ENCODE data around the gene RELA. TPM values are rescaled to one million over a fixed set of nuclear protein-coding genes. Genes with fewer than 3 reads are reported as not detected.
A peak's percentile ranks its signal among the peaks of the same experiment; 100 is the strongest.

Gene RELA
- total and polyA plus RNA-seq, 8 donors: 51.3 to 70.6 (median 58.8) TPM

DNA sequence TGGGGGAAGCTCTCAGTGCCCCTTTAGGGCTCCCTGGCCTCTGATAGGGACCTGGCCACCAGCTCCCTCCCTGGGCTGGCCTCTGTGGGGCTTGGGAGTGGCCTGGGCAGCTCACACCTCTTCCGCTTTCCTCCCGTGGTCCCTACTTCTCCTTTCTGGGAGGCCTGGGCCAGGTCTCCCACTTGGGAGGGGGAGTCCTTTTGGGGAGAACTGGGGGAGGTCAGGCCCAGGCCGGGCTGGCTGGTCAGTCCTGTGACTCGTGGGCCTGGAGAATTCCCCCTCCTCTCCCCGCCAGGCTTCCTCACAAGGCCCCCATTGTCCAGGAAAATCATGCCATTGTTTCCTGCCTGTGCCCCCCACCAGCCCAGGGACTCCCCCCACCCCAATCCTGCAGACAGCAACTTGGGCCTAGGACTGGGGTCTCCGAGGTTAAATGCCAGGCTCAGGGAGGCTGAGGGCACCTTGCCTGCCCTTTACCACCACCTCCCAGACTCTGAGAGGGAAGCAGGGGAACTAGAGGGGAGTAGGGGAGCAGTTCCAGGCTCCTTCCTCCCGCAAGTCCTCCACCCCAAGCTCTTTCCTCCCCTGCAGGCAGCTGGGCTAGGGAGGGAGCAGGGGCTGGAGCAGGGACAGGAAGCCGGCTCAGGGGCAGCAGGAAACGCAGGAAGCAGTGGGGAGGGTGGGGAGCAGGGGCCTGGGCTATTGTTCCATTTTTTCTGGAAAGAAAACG lies 51.5 kb downstream of the RELA start:
- TF ChIP-seq, protein P1, sequence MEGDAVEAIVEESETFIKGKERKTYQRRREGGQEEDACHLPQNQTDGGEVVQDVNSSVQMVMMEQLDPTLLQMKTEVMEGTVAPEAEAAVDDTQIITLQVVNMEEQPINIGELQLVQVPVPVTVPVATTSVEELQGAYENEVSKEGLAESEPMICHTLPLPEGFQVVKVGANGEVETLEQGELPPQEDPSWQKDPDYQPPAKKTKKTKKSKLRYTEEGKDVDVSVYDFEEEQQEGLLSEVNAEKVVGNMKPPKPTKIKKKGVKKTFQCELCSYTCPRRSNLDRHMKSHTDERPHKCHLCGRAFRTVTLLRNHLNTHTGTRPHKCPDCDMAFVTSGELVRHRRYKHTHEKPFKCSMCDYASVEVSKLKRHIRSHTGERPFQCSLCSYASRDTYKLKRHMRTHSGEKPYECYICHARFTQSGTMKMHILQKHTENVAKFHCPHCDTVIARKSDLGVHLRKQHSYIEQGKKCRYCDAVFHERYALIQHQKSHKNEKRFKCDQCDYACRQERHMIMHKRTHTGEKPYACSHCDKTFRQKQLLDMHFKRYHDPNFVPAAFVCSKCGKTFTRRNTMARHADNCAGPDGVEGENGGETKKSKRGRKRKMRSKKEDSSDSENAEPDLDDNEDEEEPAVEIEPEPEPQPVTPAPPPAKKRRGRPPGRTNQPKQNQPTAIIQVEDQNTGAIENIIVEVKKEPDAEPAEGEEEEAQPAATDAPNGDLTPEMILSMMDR (IDR thresholded peaks at IDR 0.05): no peak
- DNase-seq: peak in 3 of 4 donors; percentile 37 to 93 (median 85)
- Histone ChIP-seq H3K9me3 (no peaks in the 10 kb centered on the region), H3K27ac (peak overlapping the region; percentile 84 to 89), H3K36me3 (peaks cover 0 to 42% of the 10 kb centered on the region in 2 donors), H3K27me3 (no peaks in the 10 kb centered on the region), H3K4me1 (peaks cover 43 to 69% of the 10 kb centered on the region in 2 donors), H3K4me3 (peak overlapping the region; percentile 2 to 72)
- no peak for ATAC-seq
- intact Hi-C loops (cut with DNase I): no loop called here

- Histone ChIP-seq H3K4me3 (peak overlapping the region in 1 of 2 donors; percentile 72), H3K27ac (peak overlapping the region; percentile 84 to 89), H3K4me1 (peaks cover 43 to 68% of the 10 kb centered on the region in 2 donors), H3K27me3 (no peaks in the 10 kb centered on the region), H3K36me3 (peaks cover 0 to 50% of the 10 kb centered on the region in 2 donors), H3K9me3 (no peaks in the 10 kb centered on the region)
- ATAC-seq (no peak), DNase-seq (no peak)
- intact Hi-C loops (cut with DNase I): no loop called here
- TF ChIP-seq, protein P1 (IDR thresholded peaks at IDR 0.05): no peak
Measured at GRCh38 chr11:65610404-65610803, 52.3 kb downstream of the RELA start.

DNA sequence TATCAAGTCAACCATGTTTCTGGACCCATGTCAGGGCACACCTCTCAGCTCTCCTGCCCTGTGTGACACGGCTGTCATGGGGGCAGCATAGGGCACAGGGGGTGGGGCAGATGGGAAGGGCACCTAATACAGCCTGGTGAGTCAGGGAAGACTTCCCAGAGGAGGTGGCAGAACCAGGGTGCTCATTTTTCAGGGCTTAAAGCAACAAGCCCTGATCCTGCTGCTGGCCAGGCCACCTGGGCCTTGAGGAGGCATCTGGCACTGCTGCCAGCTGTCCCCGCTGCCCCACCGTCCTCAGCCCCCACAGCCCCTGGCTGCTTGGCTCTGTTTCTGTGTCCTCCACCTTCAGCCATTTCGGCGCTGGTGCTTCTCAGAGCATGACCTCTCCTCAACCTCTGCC lies 53.1 kb downstream of the RELA start:
- Histone ChIP-seq H3K27me3 (no peaks in the 10 kb centered on the region), H3K9me3 (no peaks in the 10 kb centered on the region), H3K27ac (peak overlapping the region in 1 of 2 donors; percentile 84), H3K36me3 (peaks cover 0 to 57% of the 10 kb centered on the region in 2 donors), H3K4me3 (peak overlapping the region in 1 of 2 donors; percentile 72), H3K4me1 (peaks cover 43 to 68% of the 10 kb centered on the region in 2 donors)
- intact Hi-C loops (cut with DNase I): no loop called here
- DNase-seq (no peak), ATAC-seq (no peak)
- TF ChIP-seq, protein P1 (IDR thresholded peaks at IDR 0.05): no peak

- intact Hi-C loops (cut with DNase I): no loop called here
- H3K9me3 ChIP-seq: no peaks in the 10 kb centered on the region
- H3K27ac ChIP-seq: peak overlapping the region in 1 of 2 donors; percentile 40
- TF ChIP-seq, protein P1 (IDR thresholded peaks at IDR 0.05): no peak
- DNase-seq (no peak), ATAC-seq (no peak)
- H3K27me3 ChIP-seq: no peaks in the 10 kb centered on the region
- H3K36me3 ChIP-seq: peaks cover 0 to 62% of the 10 kb centered on the region in 2 donors
- peak overlapping the region in 1 of 2 donors; percentile 72 for H3K4me3 ChIP-seq
- peaks cover 43 to 68% of the 10 kb centered on the region in 2 donors for H3K4me1 ChIP-seq
Measured at GRCh38 chr11:65609229-65609628, 53.5 kb downstream of the RELA start.

DNA sequence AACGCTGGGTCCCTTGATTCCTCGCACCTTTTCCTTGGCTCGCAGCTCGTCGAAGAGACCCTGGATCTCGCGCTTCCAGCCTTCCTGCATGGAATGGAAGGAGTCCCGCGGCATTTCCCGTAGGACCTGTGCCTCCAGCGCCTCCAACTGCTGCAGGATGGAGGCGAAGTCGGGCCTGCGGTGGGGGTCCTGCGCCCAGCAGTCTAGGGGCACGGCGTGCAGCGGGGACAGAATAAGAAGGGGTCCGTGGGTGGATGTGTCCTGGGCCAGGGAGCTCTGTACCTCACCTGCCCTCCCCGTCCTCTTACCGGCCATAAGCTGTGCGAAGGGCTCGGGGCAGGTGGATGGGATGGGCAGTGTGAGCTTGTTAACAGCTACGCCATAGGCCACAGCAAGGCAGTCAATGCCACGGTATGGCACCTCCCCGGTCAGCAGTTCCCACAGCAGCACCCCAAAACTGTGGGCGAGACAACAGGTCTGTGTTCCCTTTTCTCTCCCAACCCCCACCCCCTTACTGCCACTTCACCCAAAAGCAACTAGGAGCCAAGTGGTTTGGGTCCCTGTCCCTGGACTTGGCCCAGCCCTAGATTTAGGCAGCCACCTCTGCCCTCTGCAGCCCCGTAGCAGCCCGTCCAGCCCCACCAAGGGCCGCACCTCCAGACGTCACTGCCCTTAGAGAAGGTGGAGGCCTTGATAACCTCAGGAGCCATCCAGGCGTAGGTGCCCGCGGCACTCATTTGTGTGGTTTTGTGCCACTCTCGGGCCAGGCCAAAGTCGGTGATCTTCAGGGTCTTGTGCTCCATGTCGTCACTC lies 54.9 kb downstream of the RELA start:
- TF ChIP-seq, protein P1 (IDR thresholded peaks at IDR 0.05): no peak
- intact Hi-C loops (cut with DNase I): no loop called here
- ATAC-seq: no peak

More for the DNA sequence above, 54.9 kb downstream of the RELA start:
- no peak for DNase-seq
- Histone ChIP-seq H3K4me1 (peaks cover 37 to 62% of the 10 kb centered on the region in 2 donors), H3K27ac (peak overlapping the region in 1 of 2 donors; percentile 53), H3K36me3 (peaks cover 0 to 76% of the 10 kb centered on the region in 2 donors), H3K27me3 (no peaks in the 10 kb centered on the region), H3K4me3 (peak overlapping the region in 1 of 2 donors; percentile 17), H3K9me3 (no peaks in the 10 kb centered on the region)

All from left lung (tissue), 10 donors.